HepG2 (cell line): ENCODE measurements around the gene PRM2. TPM values are rescaled to one million over a fixed set of nuclear protein-coding genes. Genes with fewer than 3 reads are reported as not detected.
A peak's percentile ranks its signal among the peaks of the same experiment; 100 is the strongest.

Source experiments
- HNRNPL ChIP-seq: fragments of 200-400 bp; formaldehyde crosslinking; IDR thresholded peaks from 2 replicates; pipeline ENCODE4 v1.6.1; 2017; ENCODE audit warnings: mild to moderate bottlenecking, low read depth, low read length
- KDM1A ChIP-seq: IDR thresholded peaks from 2 replicates; pipeline ENCODE4 v1.6.1; 2016; ENCODE audit warnings: missing compliant biosample characterization
- NKX3-1 ChIP-seq: sonication (generic); formaldehyde crosslinking; IDR thresholded peaks from 2 replicates; pipeline ENCODE4 v1.5.0; 2020; ENCODE audit warnings: missing genetic modification reagents
- TOPORS ChIP-seq: sonication (generic); formaldehyde crosslinking; IDR thresholded peaks from 2 replicates; pipeline ENCODE4 v1.8.0; 2023; ENCODE audit warnings: mild to moderate bottlenecking, missing genetic modification reagents
- ZNF121 ChIP-seq: sonication (generic); formaldehyde crosslinking; IDR thresholded peaks from 2 replicates; pipeline ENCODE4 v1.5.0; 2020; ENCODE audit warnings: mild to moderate bottlenecking, missing genetic modification reagents
- polyA plus RNA-seq, 8 experiments: library from polyadenylated mRNA; depleted of rRNA in 3 of 8; stranded (reverse) in 7 of 8; unstranded in 1 of 8; fragments of >200 nt; fragmentation: Illumina TruSeq in 4 of 8; extraction: Trizol in 4 of 8; gene quantifications; 2 replicates each; pipeline versions ENCODE4 v1.2.1 to v1.2.3, GENCODE V29; 2011 to 2016; ENCODE audit warnings: low read depth in 4 of 8, missing spikeins in 1 of 8, mixed read lengths in 1 of 8; ENCODE audit not compliant: insufficient read depth in 1 of 8
- total RNA-seq, 5 experiments: library from RNA; depleted of rRNA; stranded (reverse); fragments of >200 nt; fragmentation: Illumina TruSeq; extraction: Trizol; gene quantifications; 2 replicates each; pipeline ENCODE4 v1.2.3, GENCODE V29; 2016; ENCODE audit warnings: low read depth in 1 of 5
- TF ChIP-seq, protein P1 (sequence below): sonication (generic); formaldehyde crosslinking; IDR thresholded peaks from 2 replicates; pipeline ENCODE4 v1.5.1; 2020; ENCODE audit warnings: mild to moderate bottlenecking, missing genetic modification reagents, moderate library complexity
- TF ChIP-seq, protein P2 (sequence below): IDR thresholded peaks from 2 replicates; pipeline ENCODE4 v1.6.1; 2016; ENCODE audit warnings: missing genetic modification reagents, missing compliant biosample characterization
- TF ChIP-seq, protein P3 (sequence below): IDR thresholded peaks from 2 replicates; pipeline ENCODE4 v1.6.1; 2016; ENCODE audit warnings: low read depth, missing genetic modification reagents, missing compliant biosample characterization
- TF ChIP-seq, protein P4 (sequence below): sonication (generic); formaldehyde crosslinking; IDR thresholded peaks from 2 replicates; pipeline ENCODE4 v1.5.0; 2020; ENCODE audit warnings: mild to moderate bottlenecking, missing genetic modification reagents
- TF ChIP-seq, protein P5 (sequence below): sonication (generic); formaldehyde crosslinking; IDR thresholded peaks from 2 replicates; pipeline ENCODE4 v1.9.0; 2021; ENCODE audit warnings: missing genetic modification reagents, borderline replicate concordance

Gene PRM2
- total and polyA plus RNA-seq, 2 of the 13 experiments (the other 11 are each of a cell fraction or from before 2014, with no cell fraction given): 0.54 TPM; not detected in 1

DNA sequence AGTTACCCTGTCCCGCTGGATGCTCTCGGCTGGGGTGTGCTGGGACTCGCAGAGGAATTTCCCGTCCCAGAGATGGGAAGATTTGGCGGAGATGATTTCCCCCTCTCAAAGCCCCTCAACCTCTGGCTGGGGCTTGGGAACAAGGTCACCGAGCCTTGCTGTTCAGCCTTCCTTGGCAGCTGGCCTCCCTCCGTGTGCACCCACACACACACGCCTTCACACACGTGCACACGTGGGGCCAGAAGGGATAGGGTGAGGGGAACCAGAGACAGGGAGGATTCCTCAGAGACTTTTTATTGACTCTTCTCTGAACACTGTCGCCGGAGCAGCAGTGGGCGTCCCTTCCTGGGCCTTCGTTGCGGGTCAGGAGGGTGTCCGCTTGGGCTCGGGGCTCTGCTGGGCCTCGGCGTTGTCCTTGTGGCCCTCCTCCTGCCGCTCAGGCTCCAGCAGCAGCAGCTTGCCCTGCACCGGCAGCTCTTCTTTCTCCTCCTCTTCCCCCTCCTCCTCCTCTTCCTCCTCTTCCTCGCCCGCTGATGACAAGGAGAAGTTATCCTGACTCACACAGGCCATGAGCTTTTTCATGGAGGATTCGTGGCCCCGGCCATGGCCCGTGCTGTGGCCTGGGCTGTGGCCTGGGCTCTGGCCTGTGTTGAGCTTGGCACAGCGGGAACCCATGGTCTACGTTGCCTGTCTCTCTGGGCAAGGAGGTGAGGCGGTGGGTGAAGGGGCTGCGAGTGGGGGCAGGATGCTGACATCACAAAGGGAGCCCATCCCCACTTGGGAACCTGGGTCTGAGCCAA lies 3.2 kb downstream of the PRM2 start, which contains the start of gene PRM3 (continued):
- TF ChIP-seq, protein P1, sequence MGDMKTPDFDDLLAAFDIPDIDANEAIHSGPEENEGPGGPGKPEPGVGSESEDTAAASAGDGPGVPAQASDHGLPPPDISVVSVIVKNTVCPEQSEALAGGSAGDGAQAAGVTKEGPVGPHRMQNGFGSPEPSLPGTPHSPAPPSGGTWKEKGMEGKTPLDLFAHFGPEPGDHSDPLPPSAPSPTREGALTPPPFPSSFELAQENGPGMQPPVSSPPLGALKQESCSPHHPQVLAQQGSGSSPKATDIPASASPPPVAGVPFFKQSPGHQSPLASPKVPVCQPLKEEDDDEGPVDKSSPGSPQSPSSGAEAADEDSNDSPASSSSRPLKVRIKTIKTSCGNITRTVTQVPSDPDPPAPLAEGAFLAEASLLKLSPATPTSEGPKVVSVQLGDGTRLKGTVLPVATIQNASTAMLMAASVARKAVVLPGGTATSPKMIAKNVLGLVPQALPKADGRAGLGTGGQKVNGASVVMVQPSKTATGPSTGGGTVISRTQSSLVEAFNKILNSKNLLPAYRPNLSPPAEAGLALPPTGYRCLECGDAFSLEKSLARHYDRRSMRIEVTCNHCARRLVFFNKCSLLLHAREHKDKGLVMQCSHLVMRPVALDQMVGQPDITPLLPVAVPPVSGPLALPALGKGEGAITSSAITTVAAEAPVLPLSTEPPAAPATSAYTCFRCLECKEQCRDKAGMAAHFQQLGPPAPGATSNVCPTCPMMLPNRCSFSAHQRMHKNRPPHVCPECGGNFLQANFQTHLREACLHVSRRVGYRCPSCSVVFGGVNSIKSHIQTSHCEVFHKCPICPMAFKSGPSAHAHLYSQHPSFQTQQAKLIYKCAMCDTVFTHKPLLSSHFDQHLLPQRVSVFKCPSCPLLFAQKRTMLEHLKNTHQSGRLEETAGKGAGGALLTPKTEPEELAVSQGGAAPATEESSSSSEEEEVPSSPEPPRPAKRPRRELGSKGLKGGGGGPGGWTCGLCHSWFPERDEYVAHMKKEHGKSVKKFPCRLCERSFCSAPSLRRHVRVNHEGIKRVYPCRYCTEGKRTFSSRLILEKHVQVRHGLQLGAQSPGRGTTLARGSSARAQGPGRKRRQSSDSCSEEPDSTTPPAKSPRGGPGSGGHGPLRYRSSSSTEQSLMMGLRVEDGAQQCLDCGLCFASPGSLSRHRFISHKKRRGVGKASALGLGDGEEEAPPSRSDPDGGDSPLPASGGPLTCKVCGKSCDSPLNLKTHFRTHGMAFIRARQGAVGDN (CRISPR knock-in tag): peak; percentile 81
- TF ChIP-seq, protein P2, sequence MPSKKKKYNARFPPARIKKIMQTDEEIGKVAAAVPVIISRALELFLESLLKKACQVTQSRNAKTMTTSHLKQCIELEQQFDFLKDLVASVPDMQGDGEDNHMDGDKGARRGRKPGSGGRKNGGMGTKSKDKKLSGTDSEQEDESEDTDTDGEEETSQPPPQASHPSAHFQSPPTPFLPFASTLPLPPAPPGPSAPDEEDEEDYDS (CRISPR knock-in tag): no peak
- no peak; the same call in 1 of the 2 replicates for TF ChIP-seq KDM1A (CRISPR knock-in tag)
- TF ChIP-seq TOPORS (CRISPR knock-in tag): no peak
- TF ChIP-seq, protein P3, sequence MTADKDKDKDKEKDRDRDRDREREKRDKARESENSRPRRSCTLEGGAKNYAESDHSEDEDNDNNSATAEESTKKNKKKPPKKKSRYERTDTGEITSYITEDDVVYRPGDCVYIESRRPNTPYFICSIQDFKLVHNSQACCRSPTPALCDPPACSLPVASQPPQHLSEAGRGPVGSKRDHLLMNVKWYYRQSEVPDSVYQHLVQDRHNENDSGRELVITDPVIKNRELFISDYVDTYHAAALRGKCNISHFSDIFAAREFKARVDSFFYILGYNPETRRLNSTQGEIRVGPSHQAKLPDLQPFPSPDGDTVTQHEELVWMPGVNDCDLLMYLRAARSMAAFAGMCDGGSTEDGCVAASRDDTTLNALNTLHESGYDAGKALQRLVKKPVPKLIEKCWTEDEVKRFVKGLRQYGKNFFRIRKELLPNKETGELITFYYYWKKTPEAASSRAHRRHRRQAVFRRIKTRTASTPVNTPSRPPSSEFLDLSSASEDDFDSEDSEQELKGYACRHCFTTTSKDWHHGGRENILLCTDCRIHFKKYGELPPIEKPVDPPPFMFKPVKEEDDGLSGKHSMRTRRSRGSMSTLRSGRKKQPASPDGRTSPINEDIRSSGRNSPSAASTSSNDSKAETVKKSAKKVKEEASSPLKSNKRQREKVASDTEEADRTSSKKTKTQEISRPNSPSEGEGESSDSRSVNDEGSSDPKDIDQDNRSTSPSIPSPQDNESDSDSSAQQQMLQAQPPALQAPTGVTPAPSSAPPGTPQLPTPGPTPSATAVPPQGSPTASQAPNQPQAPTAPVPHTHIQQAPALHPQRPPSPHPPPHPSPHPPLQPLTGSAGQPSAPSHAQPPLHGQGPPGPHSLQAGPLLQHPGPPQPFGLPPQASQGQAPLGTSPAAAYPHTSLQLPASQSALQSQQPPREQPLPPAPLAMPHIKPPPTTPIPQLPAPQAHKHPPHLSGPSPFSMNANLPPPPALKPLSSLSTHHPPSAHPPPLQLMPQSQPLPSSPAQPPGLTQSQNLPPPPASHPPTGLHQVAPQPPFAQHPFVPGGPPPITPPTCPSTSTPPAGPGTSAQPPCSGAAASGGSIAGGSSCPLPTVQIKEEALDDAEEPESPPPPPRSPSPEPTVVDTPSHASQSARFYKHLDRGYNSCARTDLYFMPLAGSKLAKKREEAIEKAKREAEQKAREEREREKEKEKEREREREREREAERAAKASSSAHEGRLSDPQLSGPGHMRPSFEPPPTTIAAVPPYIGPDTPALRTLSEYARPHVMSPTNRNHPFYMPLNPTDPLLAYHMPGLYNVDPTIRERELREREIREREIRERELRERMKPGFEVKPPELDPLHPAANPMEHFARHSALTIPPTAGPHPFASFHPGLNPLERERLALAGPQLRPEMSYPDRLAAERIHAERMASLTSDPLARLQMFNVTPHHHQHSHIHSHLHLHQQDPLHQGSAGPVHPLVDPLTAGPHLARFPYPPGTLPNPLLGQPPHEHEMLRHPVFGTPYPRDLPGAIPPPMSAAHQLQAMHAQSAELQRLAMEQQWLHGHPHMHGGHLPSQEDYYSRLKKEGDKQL (CRISPR knock-in tag): no peak
- 0 out of 2 replicates have a peak, but pooled peaks have one; percentile 5 for TF ChIP-seq ZNF121
- TF ChIP-seq, protein P4, sequence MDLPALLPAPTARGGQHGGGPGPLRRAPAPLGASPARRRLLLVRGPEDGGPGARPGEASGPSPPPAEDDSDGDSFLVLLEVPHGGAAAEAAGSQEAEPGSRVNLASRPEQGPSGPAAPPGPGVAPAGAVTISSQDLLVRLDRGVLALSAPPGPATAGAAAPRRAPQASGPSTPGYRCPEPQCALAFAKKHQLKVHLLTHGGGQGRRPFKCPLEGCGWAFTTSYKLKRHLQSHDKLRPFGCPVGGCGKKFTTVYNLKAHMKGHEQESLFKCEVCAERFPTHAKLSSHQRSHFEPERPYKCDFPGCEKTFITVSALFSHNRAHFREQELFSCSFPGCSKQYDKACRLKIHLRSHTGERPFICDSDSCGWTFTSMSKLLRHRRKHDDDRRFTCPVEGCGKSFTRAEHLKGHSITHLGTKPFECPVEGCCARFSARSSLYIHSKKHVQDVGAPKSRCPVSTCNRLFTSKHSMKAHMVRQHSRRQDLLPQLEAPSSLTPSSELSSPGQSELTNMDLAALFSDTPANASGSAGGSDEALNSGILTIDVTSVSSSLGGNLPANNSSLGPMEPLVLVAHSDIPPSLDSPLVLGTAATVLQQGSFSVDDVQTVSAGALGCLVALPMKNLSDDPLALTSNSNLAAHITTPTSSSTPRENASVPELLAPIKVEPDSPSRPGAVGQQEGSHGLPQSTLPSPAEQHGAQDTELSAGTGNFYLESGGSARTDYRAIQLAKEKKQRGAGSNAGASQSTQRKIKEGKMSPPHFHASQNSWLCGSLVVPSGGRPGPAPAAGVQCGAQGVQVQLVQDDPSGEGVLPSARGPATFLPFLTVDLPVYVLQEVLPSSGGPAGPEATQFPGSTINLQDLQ: no peak
- no peak for TF ChIP-seq NKX3-1 (CRISPR knock-in tag)
- TF ChIP-seq HNRNPL: peak; percentile 77; the same call in 1 of the 2 replicates
- TF ChIP-seq, protein P5, sequence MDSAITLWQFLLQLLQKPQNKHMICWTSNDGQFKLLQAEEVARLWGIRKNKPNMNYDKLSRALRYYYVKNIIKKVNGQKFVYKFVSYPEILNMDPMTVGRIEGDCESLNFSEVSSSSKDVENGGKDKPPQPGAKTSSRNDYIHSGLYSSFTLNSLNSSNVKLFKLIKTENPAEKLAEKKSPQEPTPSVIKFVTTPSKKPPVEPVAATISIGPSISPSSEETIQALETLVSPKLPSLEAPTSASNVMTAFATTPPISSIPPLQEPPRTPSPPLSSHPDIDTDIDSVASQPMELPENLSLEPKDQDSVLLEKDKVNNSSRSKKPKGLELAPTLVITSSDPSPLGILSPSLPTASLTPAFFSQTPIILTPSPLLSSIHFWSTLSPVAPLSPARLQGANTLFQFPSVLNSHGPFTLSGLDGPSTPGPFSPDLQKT: no peak
